ENCODE measurements around the gene MICAL3.

DNA sequence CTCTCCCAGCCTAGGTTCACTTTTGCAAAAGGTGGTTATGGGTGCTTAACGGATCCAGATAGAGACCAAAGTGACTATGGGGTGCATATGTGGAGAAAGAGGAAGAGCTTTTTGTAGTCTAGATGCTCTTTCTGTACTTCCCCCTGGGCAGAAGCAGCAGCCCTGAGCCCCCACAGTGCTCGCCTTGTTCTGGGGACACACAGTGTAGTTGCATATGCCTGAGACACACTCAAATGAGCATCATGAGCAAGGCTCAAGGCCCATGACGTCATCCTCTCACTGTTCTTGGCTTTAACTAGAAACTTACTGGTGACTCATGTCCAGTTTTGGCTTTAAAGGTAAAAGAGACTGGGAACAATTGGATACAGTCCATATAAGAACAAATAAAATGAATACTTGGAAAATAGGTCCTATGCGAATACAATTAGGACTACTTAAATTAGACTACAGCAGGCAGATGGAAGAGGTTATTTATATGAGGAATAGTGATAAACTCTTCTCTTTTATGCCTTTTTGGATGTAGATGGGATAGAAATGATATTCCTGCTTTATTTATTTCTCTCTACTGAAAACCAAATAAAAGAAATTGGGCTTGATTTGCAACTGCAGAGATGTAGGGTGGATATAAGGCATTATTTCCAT lies 33.3 kb upstream of the MICAL3 start:
- TF ChIP-seq BACH1 (IDR thresholded peaks at IDR 0.05; ENCODE audit: low read length) (no peak), POLR2A (IDR thresholded peaks at IDR 0.05; ENCODE audit: control extremely low read depth in 1 of 2, low read depth in 2 of 2, low read length in 2 of 2) (no peak), TAF1 (IDR thresholded peaks at IDR 0.05; ENCODE audit: low read depth, low read length) (no peak), CEBPB (IDR thresholded peaks at IDR 0.05; ENCODE audit: low read depth, low read length) (no peak), HDAC2 (IDR thresholded peaks at IDR 0.05; ENCODE audit: borderline replicate concordance in 1 of 2, low read depth in 2 of 2, low read length in 2 of 2) (no peak), FOSL1 (IDR thresholded peaks at IDR 0.05; ENCODE audit: insufficient read depth, low read depth, low read length) (no peak), CREB1 (IDR thresholded peaks at IDR 0.05) (no peak), BRCA1 (IDR thresholded peaks at IDR 0.05; ENCODE audit: low read depth, low read length) (no peak), CHD1 (IDR thresholded peaks at IDR 0.05; ENCODE audit: low read depth, low read length) (no peak)
- TF ChIP-seq, protein P1, sequence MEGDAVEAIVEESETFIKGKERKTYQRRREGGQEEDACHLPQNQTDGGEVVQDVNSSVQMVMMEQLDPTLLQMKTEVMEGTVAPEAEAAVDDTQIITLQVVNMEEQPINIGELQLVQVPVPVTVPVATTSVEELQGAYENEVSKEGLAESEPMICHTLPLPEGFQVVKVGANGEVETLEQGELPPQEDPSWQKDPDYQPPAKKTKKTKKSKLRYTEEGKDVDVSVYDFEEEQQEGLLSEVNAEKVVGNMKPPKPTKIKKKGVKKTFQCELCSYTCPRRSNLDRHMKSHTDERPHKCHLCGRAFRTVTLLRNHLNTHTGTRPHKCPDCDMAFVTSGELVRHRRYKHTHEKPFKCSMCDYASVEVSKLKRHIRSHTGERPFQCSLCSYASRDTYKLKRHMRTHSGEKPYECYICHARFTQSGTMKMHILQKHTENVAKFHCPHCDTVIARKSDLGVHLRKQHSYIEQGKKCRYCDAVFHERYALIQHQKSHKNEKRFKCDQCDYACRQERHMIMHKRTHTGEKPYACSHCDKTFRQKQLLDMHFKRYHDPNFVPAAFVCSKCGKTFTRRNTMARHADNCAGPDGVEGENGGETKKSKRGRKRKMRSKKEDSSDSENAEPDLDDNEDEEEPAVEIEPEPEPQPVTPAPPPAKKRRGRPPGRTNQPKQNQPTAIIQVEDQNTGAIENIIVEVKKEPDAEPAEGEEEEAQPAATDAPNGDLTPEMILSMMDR (IDR thresholded peaks at IDR 0.05; ENCODE audit: control extremely low read depth in 1 of 3, insufficient read depth in 1 of 3, low read depth in 1 of 3, low read length in 3 of 3): no peak
- TF ChIP-seq, protein P2, sequence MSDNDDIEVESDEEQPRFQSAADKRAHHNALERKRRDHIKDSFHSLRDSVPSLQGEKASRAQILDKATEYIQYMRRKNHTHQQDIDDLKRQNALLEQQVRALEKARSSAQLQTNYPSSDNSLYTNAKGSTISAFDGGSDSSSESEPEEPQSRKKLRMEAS (IDR thresholded peaks at IDR 0.05): no peak
- TF ChIP-seq, protein P3, sequence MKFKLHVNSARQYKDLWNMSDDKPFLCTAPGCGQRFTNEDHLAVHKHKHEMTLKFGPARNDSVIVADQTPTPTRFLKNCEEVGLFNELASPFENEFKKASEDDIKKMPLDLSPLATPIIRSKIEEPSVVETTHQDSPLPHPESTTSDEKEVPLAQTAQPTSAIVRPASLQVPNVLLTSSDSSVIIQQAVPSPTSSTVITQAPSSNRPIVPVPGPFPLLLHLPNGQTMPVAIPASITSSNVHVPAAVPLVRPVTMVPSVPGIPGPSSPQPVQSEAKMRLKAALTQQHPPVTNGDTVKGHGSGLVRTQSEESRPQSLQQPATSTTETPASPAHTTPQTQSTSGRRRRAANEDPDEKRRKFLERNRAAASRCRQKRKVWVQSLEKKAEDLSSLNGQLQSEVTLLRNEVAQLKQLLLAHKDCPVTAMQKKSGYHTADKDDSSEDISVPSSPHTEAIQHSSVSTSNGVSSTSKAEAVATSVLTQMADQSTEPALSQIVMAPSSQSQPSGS (IDR thresholded peaks at IDR 0.05; ENCODE audit: low read length): no peak
